Mesendoderm (in vitro differentiated cells): Measurements from ENCODE around the gene SIRPB2.

Experiments used
- DNase-seq: peaks from one replicate; pipeline ENCODE4 v3.0.0; 2013
- H2AK5ac ChIP-seq: 2 replicates; pipeline ENCODE4 v1.6.1; 2013; ENCODE audit warnings: low read length, inconsistent platforms
- H2BK120ac ChIP-seq: 2 replicates; pipeline ENCODE4 v1.6.1; 2013; ENCODE audit warnings: low read depth, mild to moderate bottlenecking, low read length, moderate library complexity, mixed read lengths
- H2BK15ac ChIP-seq: replicated peaks from 2 replicates; pipeline ENCODE4 v1.6.1; 2013; ENCODE audit warnings: low read depth, mild to moderate bottlenecking, moderate library complexity
- H2BK5ac ChIP-seq: 2 replicates; pipeline ENCODE4 v1.6.1; 2013; ENCODE audit warnings: low read length, inconsistent platforms
- H3K18ac ChIP-seq: 2 replicates; pipeline ENCODE4 v1.6.1; 2013; ENCODE audit warnings: mild to moderate bottlenecking, low read length, mixed read lengths
- H3K23ac ChIP-seq: one replicate; pipeline ENCODE4 v1.6.1; 2013; ENCODE audit warnings: low read length
- H3K27ac ChIP-seq: 2 replicates; pipeline ENCODE4 v1.5.1; 2013; ENCODE audit warnings: low read depth, mild to moderate bottlenecking, inconsistent platforms, low read length, moderate library complexity
- H3K27me3 ChIP-seq: 2 replicates; pipeline ENCODE4 v1.6.1; 2013; ENCODE audit warnings: low read length, control low read depth, mild to moderate bottlenecking, inconsistent platforms; ENCODE audit not compliant: insufficient read depth, poor library complexity
- H3K36me3 ChIP-seq: 2 replicates; pipeline ENCODE4 v1.6.1; 2013; ENCODE audit warnings: low read length, inconsistent platforms; ENCODE audit not compliant: control insufficient read depth, insufficient read depth
- H3K4ac ChIP-seq: one replicate; pipeline ENCODE4 v1.6.1; 2013; ENCODE audit warnings: low read depth, mild to moderate bottlenecking, low read length, moderate library complexity
- H3K4me1 ChIP-seq: 2 replicates; pipeline ENCODE4 v1.6.1; 2013; ENCODE audit warnings: low read depth, low read length, inconsistent platforms; ENCODE audit not compliant: control insufficient read depth
- H3K4me2 ChIP-seq: 2 replicates; pipeline ENCODE4 v1.6.1; 2013; ENCODE audit warnings: low read length
- H3K4me3 ChIP-seq: 2 replicates; pipeline ENCODE4 v1.5.1; 2013; ENCODE audit warnings: mild to moderate bottlenecking, low read length
- H3K56ac ChIP-seq: one replicate; pipeline ENCODE4 v1.6.1; 2013; ENCODE audit warnings: low read length
- H3K79me1 ChIP-seq: 2 replicates; pipeline ENCODE4 v1.6.1; 2013; ENCODE audit warnings: low read length, inconsistent platforms
- H3K79me2 ChIP-seq: 2 replicates; pipeline ENCODE4 v1.6.1; 2013; ENCODE audit warnings: mild to moderate bottlenecking, low read length; ENCODE audit not compliant: control insufficient read depth, insufficient read depth
- H3K9ac ChIP-seq: 2 replicates; pipeline ENCODE4 v1.6.1; 2013; ENCODE audit warnings: low read length, inconsistent platforms
- H4K5ac ChIP-seq: one replicate; pipeline ENCODE4 v1.6.1; 2013; ENCODE audit warnings: low read length
- H4K8ac ChIP-seq: one replicate; pipeline ENCODE4 v1.6.1; 2013; ENCODE audit warnings: low read depth, mild to moderate bottlenecking, control low read depth, low read length, moderate library complexity
- WGBS: extraction: QIAGEN DNeasy Blood & Tissue Kit; methylation state at CpG from one replicate; pipeline ENCODE4 v1.1.7; 2013; ENCODE audit warnings: low lambda C conversion rate, missing lambda C conversion rate; ENCODE audit not compliant: insufficient coverage; ENCODE audit errors: extremely low coverage; 5-methylcytosine and 5-hydroxymethylcytosine counted together

SIRPB2 gene

DNA sequence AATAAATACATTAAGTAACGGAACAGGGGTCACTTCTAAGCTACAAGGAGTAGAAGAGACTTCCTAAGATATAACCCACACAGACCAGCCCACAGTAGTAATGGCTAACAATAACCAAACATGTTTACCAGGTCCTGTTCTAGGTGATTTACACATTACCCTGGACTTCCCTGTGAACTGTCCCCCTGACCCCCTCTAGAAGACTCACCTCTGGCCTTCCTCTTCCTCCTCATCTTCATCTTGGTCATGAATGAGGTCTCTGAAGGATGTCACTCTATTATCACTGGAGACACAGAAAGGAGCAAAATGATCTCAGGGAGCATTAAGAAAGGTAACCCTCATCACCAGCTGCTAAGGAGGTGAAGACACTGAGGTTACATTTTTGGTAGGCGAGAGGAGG, 33.2 kb downstream of the SIRPB2 start:
- H2AK5ac ChIP-seq = no peak overlapping the region
- no peak overlapping the region for H3K56ac ChIP-seq
- no peak overlapping the region for H2BK15ac ChIP-seq
- H3K27ac ChIP-seq = no peak overlapping the region
- H4K5ac ChIP-seq = no peak overlapping the region
- no peak overlapping the region for H3K4me3 ChIP-seq
- DNase-seq = no peak
- H3K36me3 ChIP-seq = peaks cover 17% of the 10 kb centered on the region
- H4K8ac ChIP-seq = no peak overlapping the region
- H3K4me1 ChIP-seq = no peaks in the 10 kb centered on the region
- no peaks in the 10 kb centered on the region for H3K27me3 ChIP-seq
- peaks cover 10% of the 10 kb centered on the region for H3K79me1 ChIP-seq
- no peak overlapping the region for H3K18ac ChIP-seq
- H3K4ac ChIP-seq = no peak overlapping the region
- H3K4me2 ChIP-seq = no peak overlapping the region
- H2BK5ac ChIP-seq = no peak overlapping the region
- H3K23ac ChIP-seq = no peak overlapping the region
- H3K9ac ChIP-seq = no peak overlapping the region
- no CpG with 5 or more reads among the region's 2 CpGs for WGBS
- H3K79me2 ChIP-seq = no peaks in the 10 kb centered on the region
- no peak overlapping the region for H2BK120ac ChIP-seq

DNA sequence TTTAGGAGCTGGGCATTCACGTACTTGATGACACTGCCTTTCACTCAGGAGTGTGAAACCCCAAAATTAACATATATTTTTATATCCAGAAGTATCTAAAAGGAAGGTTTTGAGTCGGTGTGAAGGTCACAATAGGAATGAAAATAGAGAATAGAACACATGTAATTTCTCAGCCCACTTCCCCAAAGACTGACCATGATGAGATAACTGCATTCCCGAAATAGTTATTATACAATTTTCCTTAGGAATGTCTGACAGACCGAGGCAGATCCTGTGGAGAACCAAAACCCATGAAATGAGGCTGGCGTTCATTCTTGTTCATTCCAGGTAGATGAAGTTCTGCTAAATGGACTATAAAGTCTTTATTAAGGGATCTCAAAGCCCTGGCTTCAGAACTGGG, 34.9 kb downstream of the SIRPB2 start:
- WGBS = no CpG with 5 or more reads among the region's 5 CpGs
- Histone ChIP-seq H3K27ac (no peak overlapping the region), H3K79me1 (peaks cover 7% of the 10 kb centered on the region), H3K36me3 (peaks cover 31% of the 10 kb centered on the region), H2BK120ac (no peak overlapping the region), H3K4me2 (no peak overlapping the region), H3K4me1 (no peaks in the 10 kb centered on the region), H4K8ac (no peak overlapping the region), H3K4me3 (no peak overlapping the region), H2BK5ac (no peak overlapping the region), H3K9ac (no peak overlapping the region), H4K5ac (no peak overlapping the region), H2AK5ac (no peak overlapping the region), H3K23ac (no peak overlapping the region), H3K56ac (no peak overlapping the region), H3K4ac (no peak overlapping the region), H3K27me3 (no peaks in the 10 kb centered on the region), H2BK15ac (no peak overlapping the region), H3K79me2 (no peaks in the 10 kb centered on the region), H3K18ac (no peak overlapping the region)
- peak; percentile 28 for DNase-seq

DNA sequence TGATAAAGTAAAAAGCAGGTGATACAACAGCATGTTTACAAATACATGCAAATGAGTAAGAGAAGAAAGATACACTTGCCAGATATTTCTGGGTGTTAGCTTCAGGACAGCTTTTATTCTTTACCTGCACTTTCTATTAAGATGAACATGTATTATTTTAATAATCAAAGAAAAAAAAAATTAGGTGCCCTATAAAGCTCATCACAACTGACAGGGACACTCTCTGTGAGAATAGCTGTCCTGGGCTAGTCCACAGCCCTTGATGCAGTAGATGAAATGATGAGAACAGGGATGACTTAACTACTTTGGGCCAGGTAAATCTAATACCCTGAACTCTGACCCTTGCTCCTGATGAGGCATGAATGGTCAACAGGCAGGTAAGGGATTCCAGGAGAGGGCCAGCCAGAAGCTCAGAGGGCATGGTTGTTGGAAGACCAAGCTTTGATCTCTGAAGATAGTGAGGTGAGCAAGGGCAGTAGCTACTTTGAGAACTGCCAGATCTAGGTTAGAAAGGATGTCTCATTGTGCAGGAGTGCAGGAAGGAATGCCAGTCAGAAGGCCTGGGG, 40.2 kb downstream of the SIRPB2 start:
- no peak overlapping the region for H3K18ac ChIP-seq
- H2BK15ac ChIP-seq = no peak overlapping the region
- H4K5ac ChIP-seq = no peak overlapping the region
- H3K56ac ChIP-seq = no peak overlapping the region
- no peak overlapping the region for H3K4me2 ChIP-seq
- H3K4me3 ChIP-seq = peak overlapping the region; percentile 42
- H2BK120ac ChIP-seq = no peak overlapping the region
- no peak overlapping the region for H2AK5ac ChIP-seq
- no peaks in the 10 kb centered on the region for H3K79me2 ChIP-seq
- H2BK5ac ChIP-seq = no peak overlapping the region
- no peak overlapping the region for H4K8ac ChIP-seq
- H3K4ac ChIP-seq = no peak overlapping the region
- peaks cover 43% of the 10 kb centered on the region for H3K36me3 ChIP-seq
- H3K4me1 ChIP-seq = no peaks in the 10 kb centered on the region
- DNase-seq = peak; percentile 54
- no peak overlapping the region for H3K27ac ChIP-seq
- no peaks in the 10 kb centered on the region for H3K27me3 ChIP-seq
- no peak overlapping the region for H3K23ac ChIP-seq
- H3K9ac ChIP-seq = no peak overlapping the region
- peaks cover 3% of the 10 kb centered on the region for H3K79me1 ChIP-seq

DNA sequence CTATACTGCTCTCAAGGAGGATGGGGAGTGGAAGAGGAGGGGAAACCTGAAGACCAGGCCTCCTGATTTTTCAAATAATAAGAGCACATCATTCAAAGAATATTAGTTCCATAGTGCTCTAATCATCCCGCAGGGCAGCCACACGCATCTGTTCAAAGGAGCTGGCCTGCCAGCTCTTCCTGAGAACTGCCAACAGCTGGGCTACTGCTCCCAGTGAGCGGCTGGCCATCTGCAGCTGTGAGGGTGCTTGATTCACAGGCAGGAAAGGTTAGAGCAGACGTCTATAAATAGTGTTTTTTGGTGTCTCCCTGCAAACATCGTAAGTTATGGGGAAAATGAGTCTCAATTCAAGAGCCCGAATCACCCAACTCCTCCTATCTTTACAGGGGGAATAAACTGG, 41.9 kb downstream of the SIRPB2 start:
- Histone ChIP-seq H3K18ac (no peak overlapping the region), H3K4me3 (no peak overlapping the region)

DNA sequence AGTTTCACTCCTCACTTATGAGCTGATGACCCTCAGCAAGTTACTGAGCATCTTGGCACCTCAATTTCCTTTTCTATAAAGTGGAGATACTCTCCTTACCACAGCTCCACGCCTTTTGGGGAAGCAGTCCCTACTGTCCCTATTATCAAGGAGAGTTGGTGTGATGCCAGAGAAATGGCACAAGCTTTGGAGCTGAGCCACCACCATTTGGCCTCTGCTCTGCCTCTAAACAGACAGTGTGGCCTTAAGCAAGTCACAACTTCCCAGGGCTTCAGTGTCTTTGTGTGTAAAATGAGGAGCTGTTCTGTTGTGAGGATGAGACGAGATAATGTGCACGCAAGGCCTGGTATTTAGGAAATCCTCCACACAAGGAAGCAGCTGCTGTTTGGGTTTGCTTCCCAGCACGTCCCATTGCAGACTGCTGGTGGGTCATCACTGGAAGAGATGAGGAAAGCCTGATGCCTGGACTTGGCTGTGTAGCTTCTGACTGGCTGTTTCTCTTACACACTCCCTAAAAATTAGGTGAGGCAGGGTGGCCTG, 43.1 kb downstream of the SIRPB2 start:
- no CpG with 5 or more reads among the region's 4 CpGs for WGBS
- H3K27me3 ChIP-seq = no peaks in the 10 kb centered on the region
- no peak overlapping the region for H4K5ac ChIP-seq
- no peak overlapping the region for H3K9ac ChIP-seq
- H3K18ac ChIP-seq = no peak overlapping the region
- no peak overlapping the region for H2BK15ac ChIP-seq
- no peak overlapping the region for H3K23ac ChIP-seq
- no peak overlapping the region for H2BK120ac ChIP-seq
- no peaks in the 10 kb centered on the region for H3K79me1 ChIP-seq
- H3K4ac ChIP-seq = no peak overlapping the region
- H3K27ac ChIP-seq = no peak overlapping the region
- no peaks in the 10 kb centered on the region for H3K4me1 ChIP-seq
- H3K56ac ChIP-seq = no peak overlapping the region
- DNase-seq = no peak
- no peaks in the 10 kb centered on the region for H3K79me2 ChIP-seq
- H4K8ac ChIP-seq = no peak overlapping the region
- no peak overlapping the region for H2BK5ac ChIP-seq
- no peak overlapping the region for H2AK5ac ChIP-seq
- H3K4me2 ChIP-seq = no peak overlapping the region
- H3K36me3 ChIP-seq = peaks cover 44% of the 10 kb centered on the region
- H3K4me3 ChIP-seq = no peak overlapping the region

More for the DNA sequence above, 41.9 kb downstream of the SIRPB2 start:
- Histone ChIP-seq H3K56ac (no peak overlapping the region), H3K4me1 (no peaks in the 10 kb centered on the region), H3K36me3 (peaks cover 48% of the 10 kb centered on the region), H3K79me2 (no peaks in the 10 kb centered on the region), H4K5ac (no peak overlapping the region), H3K4me2 (no peak overlapping the region), H2BK120ac (no peak overlapping the region), H3K9ac (no peak overlapping the region), H2AK5ac (no peak overlapping the region), H3K4ac (no peak overlapping the region), H2BK15ac (no peak overlapping the region), H3K27me3 (no peaks in the 10 kb centered on the region), H2BK5ac (no peak overlapping the region), H3K23ac (no peak overlapping the region), H4K8ac (no peak overlapping the region), H3K27ac (no peak overlapping the region), H3K79me1 (no peaks in the 10 kb centered on the region)
- no CpG with 5 or more reads among the region's 6 CpGs for WGBS
- DNase-seq = no peak

DNA sequence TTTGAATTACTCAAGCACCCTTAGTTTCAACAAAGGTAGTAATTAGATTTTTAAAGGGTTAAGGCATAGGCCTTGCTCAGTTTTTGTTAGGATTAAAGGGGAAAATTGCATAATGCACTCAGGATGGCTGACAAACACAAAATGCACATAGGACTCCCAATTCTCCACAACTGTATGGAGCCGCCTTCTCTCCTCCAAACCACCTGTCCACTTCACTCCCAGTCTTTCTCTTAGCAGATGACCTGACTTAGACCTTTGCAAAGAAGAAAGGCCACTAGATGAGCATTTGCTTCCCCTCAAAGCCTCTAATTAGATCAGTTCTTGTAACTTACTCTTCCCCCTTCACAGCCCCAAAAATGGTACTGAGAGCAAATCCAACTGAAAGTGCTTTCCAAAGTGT, 44.7 kb downstream of the SIRPB2 start:
- Histone ChIP-seq H4K8ac (no peak overlapping the region), H3K4ac (no peak overlapping the region), H3K4me3 (no peak overlapping the region), H3K56ac (no peak overlapping the region), H3K9ac (no peak overlapping the region), H3K4me1 (no peaks in the 10 kb centered on the region), H3K4me2 (no peak overlapping the region), H3K79me2 (no peaks in the 10 kb centered on the region), H3K79me1 (no peaks in the 10 kb centered on the region), H2BK120ac (no peak overlapping the region), H3K23ac (no peak overlapping the region), H2BK15ac (no peak overlapping the region), H3K18ac (no peak overlapping the region), H2BK5ac (no peak overlapping the region), H3K27ac (no peak overlapping the region), H2AK5ac (no peak overlapping the region), H3K36me3 (peaks cover 33% of the 10 kb centered on the region), H4K5ac (no peak overlapping the region), H3K27me3 (no peaks in the 10 kb centered on the region)
- DNase-seq = no peak
- no CpG with 5 or more reads among the region's 1 CpG for WGBS
